Liver (tissue), 9 donors: ENCODE data around the gene ADRA2A. TPM values are rescaled to one million over a fixed set of nuclear protein-coding genes. Genes with fewer than 3 reads are reported as not detected.

ENCODE experiments used
- DNase-seq: peaks from one replicate; pipeline ENCODE4 v3.0.0-alpha.2; 2017; ENCODE audit warnings: low spot score
- H3K27ac ChIP-seq, 2 donors: one replicate each; pipeline ENCODE4 v1.7.0; 2013; ENCODE audit warnings: inconsistent platforms in 2 of 2, low read length in 2 of 2, control low read depth in 1 of 2, low read depth in 1 of 2, mild to moderate bottlenecking in 1 of 2
- H3K27me3 ChIP-seq, 4 donors: one replicate each; pipeline versions ENCODE4 v1.6.1 to v1.7.0; 2013; ENCODE audit warnings: low read length in 3 of 4, inconsistent platforms in 1 of 4, mild to moderate bottlenecking in 1 of 4, moderate library complexity in 1 of 4; ENCODE audit not compliant: control insufficient read depth in 4 of 4, insufficient read depth in 4 of 4
- H3K36me3 ChIP-seq, 4 donors: one replicate each; pipeline versions ENCODE4 v1.6.1 to v1.7.0; 2013; ENCODE audit warnings: low read length in 3 of 4, mild to moderate bottlenecking in 3 of 4, low read depth in 1 of 4, moderate library complexity in 1 of 4; ENCODE audit not compliant: control insufficient read depth in 4 of 4, insufficient read depth in 3 of 4
- H3K4me1 ChIP-seq, 4 donors: one replicate each; pipeline versions ENCODE4 v1.6.1 to v1.7.0; 2013; ENCODE audit warnings: low read length in 3 of 4, mild to moderate bottlenecking in 3 of 4, moderate library complexity in 1 of 4; ENCODE audit not compliant: control insufficient read depth in 4 of 4, insufficient read depth in 4 of 4
- H3K4me3 ChIP-seq, 3 donors: one replicate each; pipeline versions ENCODE4 v1.6.1 to v1.7.0; 2013; ENCODE audit warnings: low read length in 3 of 3, control low read depth in 1 of 3, low read depth in 1 of 3, mild to moderate bottlenecking in 1 of 3
- H3K9ac ChIP-seq, 2 donors: one replicate each; pipeline ENCODE4 v1.7.0; 2013; ENCODE audit warnings: low read length in 2 of 2, mild to moderate bottlenecking in 2 of 2, moderate library complexity in 2 of 2, control low read depth in 1 of 2, low read depth in 1 of 2
- H3K9me3 ChIP-seq, 4 donors: one replicate each; pipeline versions ENCODE4 v1.6.1 to v1.7.0; 2013; ENCODE audit warnings: low read length in 3 of 4; ENCODE audit not compliant: control insufficient read depth in 4 of 4
- ATF3 ChIP-seq: IDR thresholded peaks from 2 replicates; pipeline ENCODE4 v1.6.1; 2016; ENCODE audit warnings: antibody characterized with exemption
- CTCF ChIP-seq: fragments of 150-350 bp; IDR thresholded peaks from 2 replicates; pipeline ENCODE4 v1.5.1; 2017; ENCODE audit warnings: improper control_type of control experiment, low read depth, low read length; ENCODE audit not compliant: missing input control
- EGR1 ChIP-seq, 2 donors: IDR thresholded peaks; 2 replicates each; pipeline ENCODE4 v1.6.1; 2016 to 2018; ENCODE audit warnings: antibody characterized with exemption in 2 of 2, low read depth in 2 of 2
- FOXA2 ChIP-seq: IDR thresholded peaks from 2 replicates; pipeline ENCODE4 v1.6.1; 2016; ENCODE audit warnings: antibody characterized with exemption
- GABPA ChIP-seq, 2 donors: IDR thresholded peaks in 1 of 2; conservative IDR thresholded peaks in 1 of 2; 2 replicates each; pipeline ENCODE4 v1.6.1; 2016; ENCODE audit warnings: antibody characterized with exemption in 2 of 2, mild to moderate bottlenecking in 1 of 2, moderate library complexity in 1 of 2
- MAX ChIP-seq: IDR thresholded peaks from 2 replicates; pipeline ENCODE4 v1.6.1; 2016; ENCODE audit warnings: antibody characterized with exemption
- NR2F2 ChIP-seq: IDR thresholded peaks from 2 replicates; pipeline ENCODE4 v1.6.1; 2016; ENCODE audit warnings: antibody characterized with exemption
- RAD21 ChIP-seq, 2 donors: IDR thresholded peaks; 2 replicates each; pipeline ENCODE4 v1.6.1; 2016; ENCODE audit warnings: antibody characterized with exemption in 2 of 2, mild to moderate bottlenecking in 2 of 2
- RXRA ChIP-seq, 2 donors: IDR thresholded peaks; 2 replicates each; pipeline ENCODE4 v1.6.1; 2017 to 2018; ENCODE audit warnings: antibody characterized with exemption in 2 of 2, mild to moderate bottlenecking in 1 of 2
- SP1 ChIP-seq: IDR thresholded peaks from 2 replicates; pipeline ENCODE4 v1.6.1; 2018; ENCODE audit warnings: antibody characterized with exemption, mild to moderate bottlenecking
- TAF1 ChIP-seq: conservative IDR thresholded peaks from 2 replicates; pipeline ENCODE4 v1.6.1; 2016; ENCODE audit warnings: antibody characterized with exemption, mild to moderate bottlenecking
- YY1 ChIP-seq: IDR thresholded peaks from 2 replicates; pipeline ENCODE4 v1.6.1; 2016; ENCODE audit warnings: antibody characterized with exemption, mild to moderate bottlenecking
- WGBS: extraction: QIAGEN DNeasy Blood & Tissue Kit; methylation state at CpG from one replicate; pipeline ENCODE4 v1.1.7; 2013; 5-methylcytosine and 5-hydroxymethylcytosine counted together
- polyA plus RNA-seq, 2 donors: library from polyadenylated mRNA; stranded (reverse) in 1 of 2; unstranded in 1 of 2; fragments of 200-250 nt in 1 of 2; fragments of >200 nt in 1 of 2; fragmentation: Nextera tagmentation in 1 of 2; extraction: Ambion mirVana in 1 of 2; gene quantifications; one replicate each; pipeline versions ENCODE4 v1.2.1 to v1.2.3, GENCODE V29; 2013 to 2015
- total RNA-seq, 2 donors: library from RNA; depleted of rRNA; stranded (reverse); fragments of >200 nt; gene quantifications; one replicate each; pipeline ENCODE4 v1.2.3, GENCODE V29; 2014
- donor health status: healthy.
- donor health status: healthy.
- donor health status: healthy.
- donor health status: healthy.
- donor health status: healthy.

The ADRA2A gene
- total and polyA plus RNA-seq, 4 donors, result 0.15 to 0.50 (median 0.33) TPM

GRCh38 chr10:111126077-111126476, 49.2 kb downstream of the ADRA2A start:
- Histone ChIP-seq H3K4me3 (no peak overlapping the region), H3K9ac (no peak overlapping the region), H3K27ac (no peak overlapping the region), H3K9me3 (no peaks in the 10 kb centered on the region), H3K4me1 (no peaks in the 10 kb centered on the region), H3K36me3 (no peaks in the 10 kb centered on the region), H3K27me3 (peaks cover 0 to 4% (median 0%) of the 10 kb centered on the region in 4 donors)
- 63% methylated on average over 2 of the region's 2 CpGs for WGBS
- TF ChIP-seq ATF3 (no peak), SP1 (no peak), RXRA (IDR thresholded peaks at IDR 0.05) (no peak), MAX (no peak), GABPA (IDR thresholded peaks at IDR 0.05 in 1 of 2, conservative IDR thresholded peaks at IDR 0.05 in 1 of 2) (no peak), CTCF (no peak), TAF1 (no peak), EGR1 (IDR thresholded peaks at IDR 0.05; ENCODE audit: low read depth in 2 of 2) (no peak)
- DNase-seq, result no peak

GRCh38 chr10:111127081-111127848, 50.4 kb downstream of the ADRA2A start:
- DNase-seq, result no peak
- Histone ChIP-seq H3K9me3 (no peaks in the 10 kb centered on the region), H3K4me3 (no peak overlapping the region), H3K9ac (no peak overlapping the region), H3K36me3 (no peaks in the 10 kb centered on the region), H3K27ac (no peak overlapping the region), H3K27me3 (peaks cover 0 to 1% (median 0%) of the 10 kb centered on the region in 4 donors), H3K4me1 (peaks cover 0 to 2% (median 0%) of the 10 kb centered on the region in 4 donors)
- no peak for TF ChIP-seq RAD21 (IDR thresholded peaks at IDR 0.05)
- TF ChIP-seq SP1, result no peak
- TF ChIP-seq FOXA2, result no peak
- TF ChIP-seq YY1, result no peak
- WGBS, result 66% methylated on average over 5 of the region's 5 CpGs

GRCh38 chr10:111128331-111129180, 51.7 kb downstream of the ADRA2A start:
- Histone ChIP-seq H3K4me1 (peaks cover 0 to 2% (median 0%) of the 10 kb centered on the region in 4 donors), H3K27me3 (no peaks in the 10 kb centered on the region), H3K9me3 (no peaks in the 10 kb centered on the region), H3K36me3 (no peaks in the 10 kb centered on the region), H3K9ac (no peak overlapping the region), H3K4me3 (no peak overlapping the region), H3K27ac (no peak overlapping the region)
- no peak for TF ChIP-seq TAF1
- no peak for TF ChIP-seq SP1
- TF ChIP-seq NR2F2, result no peak
- TF ChIP-seq ATF3, result no peak
- TF ChIP-seq GABPA (IDR thresholded peaks at IDR 0.05 in 1 of 2, conservative IDR thresholded peaks at IDR 0.05 in 1 of 2), result no peak
- 74% methylated on average over 15 of the region's 15 CpGs for WGBS
- peak; percentile 21 for DNase-seq
